Activated T-helper 9 cell treated with anti-CD3 and anti-CD28 coated beads, Interleukin-2, amount 50 U/mL, for 16 hours (primary cell): ENCODE results near the gene C1orf115.
"Not testable (repeated sequence)": the region's sequence is repeated elsewhere in the genome, so short reads cannot be mapped to it uniquely, and the experiment has no call there.

Experiments used
- DNase-seq: peaks from one replicate; pipeline ENCODE4 v3.0.0-alpha.2; 2020; ENCODE audit warnings: low read depth

The C1orf115 gene

GRCh38 chr1:220694866-220695382 is 4.8 kb downstream of the C1orf115 start:
- DNase-seq, result no peak

GRCh38 chr1:220695426-220695825 is 5.3 kb downstream of the C1orf115 start:
- no peak for DNase-seq

GRCh38 chr1:220696226-220696862 is 6.2 kb downstream of the C1orf115 start:
- no peak for DNase-seq

- DNase-seq, result no peak
Observed at GRCh38 chr1:220696863-220697231, 6.7 kb downstream of the C1orf115 start.

GRCh38 chr1:220697326-220697725 is 7.2 kb downstream of the C1orf115 start:
- no peak for DNase-seq

- no peak for DNase-seq
Observed at GRCh38 chr1:220698607-220699016, 8.4 kb downstream of the C1orf115 start.

- DNase-seq, result no peak
Observed at GRCh38 chr1:220699044-220699443, 8.9 kb downstream of the C1orf115 start.

GRCh38 chr1:220700556-220701179 is 10.5 kb downstream of the C1orf115 start:
- no peak for DNase-seq

GRCh38 chr1:220701974-220702373 is 11.8 kb downstream of the C1orf115 start:
- no peak for DNase-seq

GRCh38 chr1:220702733-220703270 is 12.6 kb downstream of the C1orf115 start:
- DNase-seq, result no peak

- no peak for DNase-seq
Observed at GRCh38 chr1:220703305-220703704, 13.1 kb downstream of the C1orf115 start.

- no peak for DNase-seq
Observed at GRCh38 chr1:220705782-220706181, 15.6 kb downstream of the C1orf115 start.

- DNase-seq, result no peak
Observed at GRCh38 chr1:220706480-220706879, 16.3 kb downstream of the C1orf115 start.

- DNase-seq, result no peak
Observed at GRCh38 chr1:220707160-220707559, 17.0 kb downstream of the C1orf115 start.

GRCh38 chr1:220708244-220708643 is 18.1 kb downstream of the C1orf115 start:
- no peak for DNase-seq

- no peak for DNase-seq
Observed at GRCh38 chr1:220708936-220709801, 19.0 kb downstream of the C1orf115 start.

- no peak for DNase-seq
Observed at GRCh38 chr1:220710333-220710732, 20.2 kb downstream of the C1orf115 start.

- no peak for DNase-seq
Observed at GRCh38 chr1:220711056-220711809, 21.1 kb downstream of the C1orf115 start.

- not testable (repeated sequence) for DNase-seq
Observed at GRCh38 chr1:220715986-220716385, 25.8 kb downstream of the C1orf115 start.

GRCh38 chr1:220717800-220718640 is 27.9 kb downstream of the C1orf115 start:
- DNase-seq, result no peak

GRCh38 chr1:220721266-220721665 is 31.1 kb downstream of the C1orf115 start:
- DNase-seq, result not testable (repeated sequence)
